Liver (tissue), 3 donors: ENCODE results near the gene RGMA.
A peak's percentile ranks its signal among the peaks of the same experiment; 100 is the strongest.

Source experiments
- RXRA ChIP-seq, 2 donors: IDR thresholded peaks; 2 replicates each; pipeline ENCODE4 v1.6.1; 2017 to 2018; ENCODE audit warnings: antibody characterized with exemption in 2 of 2, mild to moderate bottlenecking in 1 of 2
- SP1 ChIP-seq: IDR thresholded peaks from 2 replicates; pipeline ENCODE4 v1.6.1; 2018; ENCODE audit warnings: antibody characterized with exemption, mild to moderate bottlenecking
- TF ChIP-seq, protein P1 (sequence below): fragments of 150-350 bp; IDR thresholded peaks from 2 replicates; pipeline ENCODE4 v1.5.1; 2017; ENCODE audit warnings: improper control_type of control experiment, low read depth, low read length; ENCODE audit not compliant: missing input control
- TF ChIP-seq, protein P2 (sequence below): IDR thresholded peaks from 2 replicates; pipeline ENCODE4 v1.6.1; 2016; ENCODE audit warnings: antibody characterized with exemption
- donor health status: healthy.
- donor health status: healthy.

DNA sequence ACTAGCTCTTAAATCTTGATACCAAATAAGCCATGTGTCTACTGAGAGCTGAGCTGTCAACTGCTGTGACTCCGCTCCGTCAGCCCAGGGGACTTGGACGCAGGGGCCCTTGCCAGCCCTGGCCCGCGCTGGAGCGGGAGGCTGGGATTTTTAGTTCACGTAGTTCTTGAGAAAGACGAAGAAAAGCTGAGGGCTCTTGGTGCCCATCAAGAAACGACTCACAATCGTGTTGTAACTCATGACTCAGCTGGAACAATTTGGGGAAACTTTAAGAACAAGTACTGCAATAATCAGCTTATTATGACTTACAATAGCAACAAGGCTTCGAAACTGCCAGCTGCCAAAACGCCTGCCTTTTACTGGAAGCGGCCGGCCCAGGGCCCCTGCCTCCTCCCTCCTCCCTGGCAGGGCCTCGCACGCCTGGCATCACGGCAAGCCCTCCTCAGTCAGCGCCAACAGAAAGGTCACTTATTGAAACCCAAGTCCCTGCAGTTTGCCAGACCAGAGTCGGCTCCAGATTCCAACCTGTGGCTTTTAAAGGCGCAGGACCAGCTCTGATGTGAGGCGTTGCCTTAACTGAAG is 60.3 kb downstream of the RGMA start:
- TF ChIP-seq, protein P1, sequence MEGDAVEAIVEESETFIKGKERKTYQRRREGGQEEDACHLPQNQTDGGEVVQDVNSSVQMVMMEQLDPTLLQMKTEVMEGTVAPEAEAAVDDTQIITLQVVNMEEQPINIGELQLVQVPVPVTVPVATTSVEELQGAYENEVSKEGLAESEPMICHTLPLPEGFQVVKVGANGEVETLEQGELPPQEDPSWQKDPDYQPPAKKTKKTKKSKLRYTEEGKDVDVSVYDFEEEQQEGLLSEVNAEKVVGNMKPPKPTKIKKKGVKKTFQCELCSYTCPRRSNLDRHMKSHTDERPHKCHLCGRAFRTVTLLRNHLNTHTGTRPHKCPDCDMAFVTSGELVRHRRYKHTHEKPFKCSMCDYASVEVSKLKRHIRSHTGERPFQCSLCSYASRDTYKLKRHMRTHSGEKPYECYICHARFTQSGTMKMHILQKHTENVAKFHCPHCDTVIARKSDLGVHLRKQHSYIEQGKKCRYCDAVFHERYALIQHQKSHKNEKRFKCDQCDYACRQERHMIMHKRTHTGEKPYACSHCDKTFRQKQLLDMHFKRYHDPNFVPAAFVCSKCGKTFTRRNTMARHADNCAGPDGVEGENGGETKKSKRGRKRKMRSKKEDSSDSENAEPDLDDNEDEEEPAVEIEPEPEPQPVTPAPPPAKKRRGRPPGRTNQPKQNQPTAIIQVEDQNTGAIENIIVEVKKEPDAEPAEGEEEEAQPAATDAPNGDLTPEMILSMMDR: no peak
- TF ChIP-seq, protein P2, sequence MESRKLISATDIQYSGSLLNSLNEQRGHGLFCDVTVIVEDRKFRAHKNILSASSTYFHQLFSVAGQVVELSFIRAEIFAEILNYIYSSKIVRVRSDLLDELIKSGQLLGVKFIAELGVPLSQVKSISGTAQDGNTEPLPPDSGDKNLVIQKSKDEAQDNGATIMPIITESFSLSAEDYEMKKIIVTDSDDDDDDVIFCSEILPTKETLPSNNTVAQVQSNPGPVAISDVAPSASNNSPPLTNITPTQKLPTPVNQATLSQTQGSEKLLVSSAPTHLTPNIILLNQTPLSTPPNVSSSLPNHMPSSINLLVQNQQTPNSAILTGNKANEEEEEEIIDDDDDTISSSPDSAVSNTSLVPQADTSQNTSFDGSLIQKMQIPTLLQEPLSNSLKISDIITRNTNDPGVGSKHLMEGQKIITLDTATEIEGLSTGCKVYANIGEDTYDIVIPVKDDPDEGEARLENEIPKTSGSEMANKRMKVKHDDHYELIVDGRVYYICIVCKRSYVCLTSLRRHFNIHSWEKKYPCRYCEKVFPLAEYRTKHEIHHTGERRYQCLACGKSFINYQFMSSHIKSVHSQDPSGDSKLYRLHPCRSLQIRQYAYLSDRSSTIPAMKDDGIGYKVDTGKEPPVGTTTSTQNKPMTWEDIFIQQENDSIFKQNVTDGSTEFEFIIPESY: no peak
- TF ChIP-seq SP1 (peak; percentile 77), RXRA (IDR thresholded peaks at IDR 0.05) (peak; percentile 50 to 58)
